ENCODE data around the gene OGFR.

DNA sequence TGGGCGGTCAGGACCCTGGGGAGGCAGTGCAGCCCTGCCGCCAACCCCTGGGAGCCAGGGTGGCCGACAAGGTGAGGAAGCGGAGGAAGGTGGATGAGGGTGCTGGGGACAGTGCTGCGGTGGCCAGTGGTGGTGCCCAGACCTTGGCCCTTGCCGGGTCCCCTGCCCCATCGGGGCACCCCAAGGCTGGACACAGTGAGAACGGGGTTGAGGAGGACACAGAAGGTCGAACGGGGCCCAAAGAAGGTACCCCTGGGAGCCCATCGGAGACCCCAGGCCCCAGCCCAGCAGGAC lies 8.2 kb downstream of the OGFR start:
- TF ChIP-seq, protein P1, sequence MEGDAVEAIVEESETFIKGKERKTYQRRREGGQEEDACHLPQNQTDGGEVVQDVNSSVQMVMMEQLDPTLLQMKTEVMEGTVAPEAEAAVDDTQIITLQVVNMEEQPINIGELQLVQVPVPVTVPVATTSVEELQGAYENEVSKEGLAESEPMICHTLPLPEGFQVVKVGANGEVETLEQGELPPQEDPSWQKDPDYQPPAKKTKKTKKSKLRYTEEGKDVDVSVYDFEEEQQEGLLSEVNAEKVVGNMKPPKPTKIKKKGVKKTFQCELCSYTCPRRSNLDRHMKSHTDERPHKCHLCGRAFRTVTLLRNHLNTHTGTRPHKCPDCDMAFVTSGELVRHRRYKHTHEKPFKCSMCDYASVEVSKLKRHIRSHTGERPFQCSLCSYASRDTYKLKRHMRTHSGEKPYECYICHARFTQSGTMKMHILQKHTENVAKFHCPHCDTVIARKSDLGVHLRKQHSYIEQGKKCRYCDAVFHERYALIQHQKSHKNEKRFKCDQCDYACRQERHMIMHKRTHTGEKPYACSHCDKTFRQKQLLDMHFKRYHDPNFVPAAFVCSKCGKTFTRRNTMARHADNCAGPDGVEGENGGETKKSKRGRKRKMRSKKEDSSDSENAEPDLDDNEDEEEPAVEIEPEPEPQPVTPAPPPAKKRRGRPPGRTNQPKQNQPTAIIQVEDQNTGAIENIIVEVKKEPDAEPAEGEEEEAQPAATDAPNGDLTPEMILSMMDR (IDR thresholded peaks at IDR 0.05; ENCODE audit: insufficient read depth, low read depth, low read length), result no peak
- no peak for TF ChIP-seq EZH2 (IDR thresholded peaks at IDR 0.05; ENCODE audit: insufficient read depth, low read length)

Measured in astrocyte (in vitro differentiated cells and primary cell).